ENCODE measurements around the gene NPEPPS. TPM values are rescaled to one million over a fixed set of nuclear protein-coding genes. Genes with fewer than 3 reads are reported as not detected.
"Not testable (repeated sequence)": the region's sequence is repeated elsewhere in the genome, so short reads cannot be mapped to it uniquely, and the experiment has no call there.

The NPEPPS gene
- total RNA-seq = 130 and 139 TPM in 2 replicates
- long read RNA-seq, full-length matches to known transcripts = 130 of 269 reads
- long read RNA-seq, partial matches to known transcripts = 106 of 269 reads
- long read RNA-seq, other reads (novel, unspliced or antisense) = 33 of 269 reads

GRCh38 chr17:47530557-47531232 is at the start of gene NPEPPS:
TSS of gene NPEPPS (plus strand) at chr17:47531108. CDS start at chr17:47531301, 193 bp downstream.
- H3K4me3 Mint-ChIP-seq (ENCODE audit: unreplicated experiment) = peak within 1 kb of the TSS; percentile 93
- peaks cover 16% of the 10 kb centered on the region for H3K4me1 Mint-ChIP-seq (ENCODE audit: unreplicated experiment)
- not testable (repeated sequence) for H3K27me3 Mint-ChIP-seq (ENCODE audit: unreplicated experiment); H3K36me3 Mint-ChIP-seq (ENCODE audit: unreplicated experiment); H3K9me3 Mint-ChIP-seq (ENCODE audit: unreplicated experiment)
- H3K27ac Mint-ChIP-seq (ENCODE audit: unreplicated experiment) = peak within 1 kb of the TSS; percentile 84
- peak; percentile 95 for DNase-seq (ENCODE audit: extremely low spot score, unreplicated experiment)

- not testable (repeated sequence) for DNase-seq (ENCODE audit: extremely low spot score, unreplicated experiment); H3K4me1 Mint-ChIP-seq (ENCODE audit: unreplicated experiment); H3K27me3 Mint-ChIP-seq (ENCODE audit: unreplicated experiment); H3K9me3 Mint-ChIP-seq (ENCODE audit: unreplicated experiment); H3K36me3 Mint-ChIP-seq (ENCODE audit: unreplicated experiment)
- Mint-ChIP-seq H3K4me3 (ENCODE audit: unreplicated experiment) (peak overlapping the region; percentile 93), H3K27ac (ENCODE audit: unreplicated experiment) (peak overlapping the region; percentile 97)
Measured at GRCh38 chr17:47491841-47492212, 39.1 kb upstream of the NPEPPS start.

GRCh38 chr17:47499074-47499473 is 31.8 kb upstream of the NPEPPS start:
- H3K36me3 Mint-ChIP-seq (ENCODE audit: unreplicated experiment); DNase-seq (ENCODE audit: extremely low spot score, unreplicated experiment); H3K27me3 Mint-ChIP-seq (ENCODE audit: unreplicated experiment); H3K27ac Mint-ChIP-seq (ENCODE audit: unreplicated experiment); H3K9me3 Mint-ChIP-seq (ENCODE audit: unreplicated experiment); H3K4me3 Mint-ChIP-seq (ENCODE audit: unreplicated experiment): not testable (repeated sequence)
- peaks cover 20% of the 10 kb centered on the region for H3K4me1 Mint-ChIP-seq (ENCODE audit: unreplicated experiment)

GRCh38 chr17:47499494-47499893 is 31.4 kb upstream of the NPEPPS start:
- not testable (repeated sequence) for H3K27ac Mint-ChIP-seq (ENCODE audit: unreplicated experiment); H3K4me3 Mint-ChIP-seq (ENCODE audit: unreplicated experiment); H3K9me3 Mint-ChIP-seq (ENCODE audit: unreplicated experiment); H3K27me3 Mint-ChIP-seq (ENCODE audit: unreplicated experiment); DNase-seq (ENCODE audit: extremely low spot score, unreplicated experiment); H3K36me3 Mint-ChIP-seq (ENCODE audit: unreplicated experiment)
- peaks cover 23% of the 10 kb centered on the region for H3K4me1 Mint-ChIP-seq (ENCODE audit: unreplicated experiment)

- H3K27me3 Mint-ChIP-seq (ENCODE audit: unreplicated experiment); H3K36me3 Mint-ChIP-seq (ENCODE audit: unreplicated experiment); DNase-seq (ENCODE audit: extremely low spot score, unreplicated experiment); H3K4me3 Mint-ChIP-seq (ENCODE audit: unreplicated experiment); H3K9me3 Mint-ChIP-seq (ENCODE audit: unreplicated experiment): not testable (repeated sequence)
- Mint-ChIP-seq H3K27ac (ENCODE audit: unreplicated experiment) (peak overlapping the region; percentile 61), H3K4me1 (ENCODE audit: unreplicated experiment) (peaks cover 23% of the 10 kb centered on the region)
- peak; percentile 68 for TF ChIP-seq CTCF (IDR thresholded peaks at IDR 0.05)
Measured at GRCh38 chr17:47500620-47501019, 30.3 kb upstream of the NPEPPS start.

- H3K4me3 Mint-ChIP-seq (ENCODE audit: unreplicated experiment); H3K9me3 Mint-ChIP-seq (ENCODE audit: unreplicated experiment); DNase-seq (ENCODE audit: extremely low spot score, unreplicated experiment); H3K27me3 Mint-ChIP-seq (ENCODE audit: unreplicated experiment); H3K36me3 Mint-ChIP-seq (ENCODE audit: unreplicated experiment): not testable (repeated sequence)
- Mint-ChIP-seq H3K27ac (ENCODE audit: unreplicated experiment) (peak overlapping the region; percentile 93), H3K4me1 (ENCODE audit: unreplicated experiment) (peaks cover 21% of the 10 kb centered on the region)
Measured at GRCh38 chr17:47502122-47502731, 28.7 kb upstream of the NPEPPS start.

- DNase-seq (ENCODE audit: extremely low spot score, unreplicated experiment); H3K4me3 Mint-ChIP-seq (ENCODE audit: unreplicated experiment); H3K36me3 Mint-ChIP-seq (ENCODE audit: unreplicated experiment); H3K9me3 Mint-ChIP-seq (ENCODE audit: unreplicated experiment); H3K27me3 Mint-ChIP-seq (ENCODE audit: unreplicated experiment): not testable (repeated sequence)
- peak overlapping the region; percentile 93 for H3K27ac Mint-ChIP-seq (ENCODE audit: unreplicated experiment)
- peaks cover 21% of the 10 kb centered on the region for H3K4me1 Mint-ChIP-seq (ENCODE audit: unreplicated experiment)
Measured at GRCh38 chr17:47502776-47503455, 28.0 kb upstream of the NPEPPS start.

- not testable (repeated sequence) for H3K27me3 Mint-ChIP-seq (ENCODE audit: unreplicated experiment); DNase-seq (ENCODE audit: extremely low spot score, unreplicated experiment); H3K36me3 Mint-ChIP-seq (ENCODE audit: unreplicated experiment); H3K9me3 Mint-ChIP-seq (ENCODE audit: unreplicated experiment); H3K27ac Mint-ChIP-seq (ENCODE audit: unreplicated experiment); H3K4me1 Mint-ChIP-seq (ENCODE audit: unreplicated experiment); H3K4me3 Mint-ChIP-seq (ENCODE audit: unreplicated experiment)
Measured at GRCh38 chr17:47511701-47512146, 19.2 kb upstream of the NPEPPS start.

- not testable (repeated sequence) for H3K27ac Mint-ChIP-seq (ENCODE audit: unreplicated experiment); H3K9me3 Mint-ChIP-seq (ENCODE audit: unreplicated experiment); H3K4me1 Mint-ChIP-seq (ENCODE audit: unreplicated experiment); H3K27me3 Mint-ChIP-seq (ENCODE audit: unreplicated experiment); H3K36me3 Mint-ChIP-seq (ENCODE audit: unreplicated experiment); DNase-seq (ENCODE audit: extremely low spot score, unreplicated experiment); H3K4me3 Mint-ChIP-seq (ENCODE audit: unreplicated experiment)
Measured at GRCh38 chr17:47513301-47513700, 17.6 kb upstream of the NPEPPS start.

GRCh38 chr17:47518880-47519279 is 12.0 kb upstream of the NPEPPS start:
- not testable (repeated sequence) for H3K9me3 Mint-ChIP-seq (ENCODE audit: unreplicated experiment); H3K36me3 Mint-ChIP-seq (ENCODE audit: unreplicated experiment); DNase-seq (ENCODE audit: extremely low spot score, unreplicated experiment); H3K4me3 Mint-ChIP-seq (ENCODE audit: unreplicated experiment); H3K27me3 Mint-ChIP-seq (ENCODE audit: unreplicated experiment); H3K4me1 Mint-ChIP-seq (ENCODE audit: unreplicated experiment); H3K27ac Mint-ChIP-seq (ENCODE audit: unreplicated experiment)

GRCh38 chr17:47519365-47519764 is 11.5 kb upstream of the NPEPPS start:
- not testable (repeated sequence) for H3K27ac Mint-ChIP-seq (ENCODE audit: unreplicated experiment); H3K4me1 Mint-ChIP-seq (ENCODE audit: unreplicated experiment); H3K9me3 Mint-ChIP-seq (ENCODE audit: unreplicated experiment); H3K27me3 Mint-ChIP-seq (ENCODE audit: unreplicated experiment); H3K36me3 Mint-ChIP-seq (ENCODE audit: unreplicated experiment); H3K4me3 Mint-ChIP-seq (ENCODE audit: unreplicated experiment); DNase-seq (ENCODE audit: extremely low spot score, unreplicated experiment)

Measured in osteocyte (in vitro differentiated cells).